HEK293 (cell line): ENCODE measurements around the gene SF1.

Experiments
- CTCF ChIA-PET: fragments of 350-600 bp; formaldehyde crosslinking; extraction: SDS; loops from one replicate; lab custom pipeline; 2021; ENCODE audit warnings: antibody characterized with exemption; lab: Yijun Ruan, JAX
- POLR2A ChIA-PET: fragments of 300-600 bp; formaldehyde crosslinking; extraction: SDS; loops from one replicate; lab custom pipeline; 2020; ENCODE audit warnings: antibody characterized with exemption, inconsistent platforms; lab: Yijun Ruan, JAX
- H3K27ac ChIP-seq: fragments of 200-500 bp; sonication (Bioruptor generic); 2 replicates; pipeline ENCODE4 v1.5.1; 2014; ENCODE audit warnings: low read depth, low read length, control low read depth, inconsistent platforms; ENCODE audit errors: extremely low read depth
- H3K36me3 ChIP-seq, 2 experiments: fragments of 200-500 bp in 1 of 2; sonication (Bioruptor generic) in 1 of 2; 1 replicate in 1 of 2; 2 replicates in 1 of 2; pipeline ENCODE4 v1.5.1; 2014 to 2017; ENCODE audit warnings: inconsistent platforms in 2 of 2, low read length in 2 of 2; ENCODE audit not compliant: control insufficient read depth in 2 of 2, insufficient read depth in 1 of 2
- H3K4me1 ChIP-seq: fragments of 200-500 bp; sonication (Bioruptor generic); 2 replicates; pipeline ENCODE4 v1.5.1; 2014; ENCODE audit warnings: mild to moderate bottlenecking, low read length, inconsistent platforms; ENCODE audit not compliant: control insufficient read depth, insufficient read depth
- H3K4me3 ChIP-seq: 2 replicates; pipeline ENCODE4 v1.5.1; 2011; ENCODE audit warnings: low read depth, mild to moderate bottlenecking, control low read depth, low read length, moderate library complexity
- H3K9me3 ChIP-seq: fragments of 200-500 bp; sonication (Bioruptor generic); 2 replicates; pipeline ENCODE4 v1.5.1; 2014; ENCODE audit warnings: low read depth, low read length, inconsistent platforms; ENCODE audit not compliant: control insufficient read depth, insufficient read depth
- EGR2 ChIP-seq: fragments of 450-650 bp; formaldehyde crosslinking; IDR thresholded peaks from 2 replicates; pipeline ENCODE4 v1.5.1; 2016; ENCODE audit warnings: low read depth, missing biosample characterization, missing genetic modification characterization
- GLIS1 ChIP-seq: fragments of 450-650 bp; formaldehyde crosslinking; IDR thresholded peaks from 2 replicates; pipeline ENCODE4 v1.5.1; 2016; ENCODE audit warnings: missing biosample characterization, missing genetic modification characterization
- GLIS2 ChIP-seq: fragments of 450-650 bp; formaldehyde crosslinking; IDR thresholded peaks from 2 replicates; pipeline ENCODE4 v1.5.1; 2016; ENCODE audit warnings: missing biosample characterization, missing genetic modification characterization
- KLF1 ChIP-seq: fragments of 450-650 bp; formaldehyde crosslinking; IDR thresholded peaks from 2 replicates; pipeline ENCODE4 v1.5.1; 2016; ENCODE audit warnings: missing biosample characterization, missing genetic modification characterization
- SETDB1 ChIP-seq: IDR thresholded peaks from one replicate; pipeline ENCODE4 v1.6.1; 2017; ENCODE audit warnings: mild to moderate bottlenecking, low read length, moderate library complexity, mixed read lengths; ENCODE audit not compliant: insufficient read length
- TCF7L2 ChIP-seq: IDR thresholded peaks from 2 replicates; pipeline ENCODE4 v1.6.1; 2011; ENCODE audit warnings: low read depth, mild to moderate bottlenecking, inconsistent platforms, low read length, moderate library complexity, borderline replicate concordance
- WT1 ChIP-seq: fragments of 450-650 bp; formaldehyde crosslinking; IDR thresholded peaks from 2 replicates; pipeline ENCODE4 v1.5.1; 2016; ENCODE audit warnings: missing biosample characterization, missing genetic modification characterization
- ZBTB21 ChIP-seq: fragments of 450-650 bp; formaldehyde crosslinking; IDR thresholded peaks from 2 replicates; pipeline ENCODE4 v1.5.1; 2017; ENCODE audit warnings: missing biosample characterization, missing genetic modification characterization
- ZBTB8A ChIP-seq: fragments of 450-650 bp; formaldehyde crosslinking; IDR thresholded peaks from 2 replicates; pipeline ENCODE4 v1.5.1; 2016; ENCODE audit warnings: missing biosample characterization, missing genetic modification characterization
- ZNF335 ChIP-seq: fragments of 450-650 bp; formaldehyde crosslinking; conservative IDR thresholded peaks from 2 replicates; pipeline ENCODE4 v1.5.1; 2016; ENCODE audit warnings: missing biosample characterization, missing genetic modification characterization
- ZNF341 ChIP-seq: fragments of 450-650 bp; formaldehyde crosslinking; IDR thresholded peaks from 2 replicates; pipeline ENCODE4; 2016; ENCODE audit warnings: low read depth, missing biosample characterization, missing genetic modification characterization
- ZNF560 ChIP-seq: fragments of 450-650 bp; formaldehyde crosslinking; IDR thresholded peaks from 2 replicates; pipeline ENCODE4 v1.5.1; 2017; ENCODE audit warnings: missing biosample characterization, missing genetic modification characterization, borderline replicate concordance
- ZNF626 ChIP-seq: fragments of 450-650 bp; sonication (Bioruptor Pico); formaldehyde crosslinking; IDR thresholded peaks from 2 replicates; pipeline ENCODE4 v1.5.1; 2018; ENCODE audit warnings: missing biosample characterization, missing genetic modification characterization, inconsistent platforms
- TF ChIP-seq, protein P1 (sequence below): fragments of 450-650 bp; formaldehyde crosslinking; IDR thresholded peaks from 2 replicates; pipeline ENCODE4 v1.5.1; 2016; ENCODE audit warnings: missing biosample characterization, missing genetic modification characterization, borderline replicate concordance
- TF ChIP-seq, protein P2 (sequence below): fragments of 450-650 bp; formaldehyde crosslinking; IDR thresholded peaks from 2 replicates; pipeline ENCODE4 v1.5.1; 2016; ENCODE audit warnings: missing biosample characterization, missing genetic modification characterization
- TF ChIP-seq, protein P3 (sequence below): fragments of 450-650 bp; formaldehyde crosslinking; IDR thresholded peaks from 2 replicates; pipeline ENCODE4; 2016; ENCODE audit warnings: missing biosample characterization, missing genetic modification characterization
- TF ChIP-seq, protein P4 (sequence below): fragments of 450-650 bp; formaldehyde crosslinking; IDR thresholded peaks from 2 replicates; pipeline ENCODE4 v1.5.1; 2017; ENCODE audit warnings: missing biosample characterization, missing genetic modification characterization

Gene SF1

GRCh38 chr11:64801561-64802369, 23.4 kb upstream of the SF1 start:
- H3K4me1 ChIP-seq = peaks cover 4% of the 10 kb centered on the region
- H3K36me3 ChIP-seq = peaks cover 0 to 45% of the 10 kb centered on the region in 2 experiments; a peak in 1 of 3 replicates
- ChIA-PET POLR2A (interaction anchor here (0.9 to 2.3 kb wide), 3 partner anchors 23 to 310 kb away, joined by 3 to 24 read pairs (median 3); partner anchors contain the start of genes SAC3D1, SF1 and TM7SF2), CTCF (interaction anchor here (0.6 to 0.7 kb wide), 2 partner anchors 529 to 1583 kb away, joined by 3 to 4 read pairs; no protein-coding TSS in a partner anchor)
- H3K4me3 ChIP-seq = no peak overlapping the region
- H3K9me3 ChIP-seq = no peaks in the 10 kb centered on the region
- H3K27ac ChIP-seq = no peak overlapping the region
- TF ChIP-seq GLIS1 (tag by site-specific recombination) (peak; percentile 55; the same call in 1 of the 2 replicates), ZNF341 (no peak), ZBTB8A (tag by site-specific recombination) (0 out of 2 replicates have a peak, but pooled peaks have one; percentile 14), SETDB1 (no peak), WT1 (tag by site-specific recombination) (no peak), ZNF626 (tag by site-specific recombination) (no peak), ZNF335 (no peak), GLIS2 (tag by site-specific recombination) (peak; percentile 55), KLF1 (tag by site-specific recombination) (peak; percentile 75), EGR2 (no peak), TCF7L2 (no peak), ZNF560 (tag by site-specific recombination) (no peak), ZBTB21 (tag by site-specific recombination) (no peak)
- TF ChIP-seq, protein P1, sequence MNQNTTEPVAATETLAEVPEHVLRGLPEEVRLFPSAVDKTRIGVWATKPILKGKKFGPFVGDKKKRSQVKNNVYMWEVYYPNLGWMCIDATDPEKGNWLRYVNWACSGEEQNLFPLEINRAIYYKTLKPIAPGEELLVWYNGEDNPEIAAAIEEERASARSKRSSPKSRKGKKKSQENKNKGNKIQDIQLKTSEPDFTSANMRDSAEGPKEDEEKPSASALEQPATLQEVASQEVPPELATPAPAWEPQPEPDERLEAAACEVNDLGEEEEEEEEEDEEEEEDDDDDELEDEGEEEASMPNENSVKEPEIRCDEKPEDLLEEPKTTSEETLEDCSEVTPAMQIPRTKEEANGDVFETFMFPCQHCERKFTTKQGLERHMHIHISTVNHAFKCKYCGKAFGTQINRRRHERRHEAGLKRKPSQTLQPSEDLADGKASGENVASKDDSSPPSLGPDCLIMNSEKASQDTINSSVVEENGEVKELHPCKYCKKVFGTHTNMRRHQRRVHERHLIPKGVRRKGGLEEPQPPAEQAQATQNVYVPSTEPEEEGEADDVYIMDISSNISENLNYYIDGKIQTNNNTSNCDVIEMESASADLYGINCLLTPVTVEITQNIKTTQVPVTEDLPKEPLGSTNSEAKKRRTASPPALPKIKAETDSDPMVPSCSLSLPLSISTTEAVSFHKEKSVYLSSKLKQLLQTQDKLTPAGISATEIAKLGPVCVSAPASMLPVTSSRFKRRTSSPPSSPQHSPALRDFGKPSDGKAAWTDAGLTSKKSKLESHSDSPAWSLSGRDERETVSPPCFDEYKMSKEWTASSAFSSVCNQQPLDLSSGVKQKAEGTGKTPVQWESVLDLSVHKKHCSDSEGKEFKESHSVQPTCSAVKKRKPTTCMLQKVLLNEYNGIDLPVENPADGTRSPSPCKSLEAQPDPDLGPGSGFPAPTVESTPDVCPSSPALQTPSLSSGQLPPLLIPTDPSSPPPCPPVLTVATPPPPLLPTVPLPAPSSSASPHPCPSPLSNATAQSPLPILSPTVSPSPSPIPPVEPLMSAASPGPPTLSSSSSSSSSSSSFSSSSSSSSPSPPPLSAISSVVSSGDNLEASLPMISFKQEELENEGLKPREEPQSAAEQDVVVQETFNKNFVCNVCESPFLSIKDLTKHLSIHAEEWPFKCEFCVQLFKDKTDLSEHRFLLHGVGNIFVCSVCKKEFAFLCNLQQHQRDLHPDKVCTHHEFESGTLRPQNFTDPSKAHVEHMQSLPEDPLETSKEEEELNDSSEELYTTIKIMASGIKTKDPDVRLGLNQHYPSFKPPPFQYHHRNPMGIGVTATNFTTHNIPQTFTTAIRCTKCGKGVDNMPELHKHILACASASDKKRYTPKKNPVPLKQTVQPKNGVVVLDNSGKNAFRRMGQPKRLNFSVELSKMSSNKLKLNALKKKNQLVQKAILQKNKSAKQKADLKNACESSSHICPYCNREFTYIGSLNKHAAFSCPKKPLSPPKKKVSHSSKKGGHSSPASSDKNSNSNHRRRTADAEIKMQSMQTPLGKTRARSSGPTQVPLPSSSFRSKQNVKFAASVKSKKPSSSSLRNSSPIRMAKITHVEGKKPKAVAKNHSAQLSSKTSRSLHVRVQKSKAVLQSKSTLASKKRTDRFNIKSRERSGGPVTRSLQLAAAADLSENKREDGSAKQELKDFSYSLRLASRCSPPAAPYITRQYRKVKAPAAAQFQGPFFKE (tag by site-specific recombination) = no peak
- TF ChIP-seq, protein P2, sequence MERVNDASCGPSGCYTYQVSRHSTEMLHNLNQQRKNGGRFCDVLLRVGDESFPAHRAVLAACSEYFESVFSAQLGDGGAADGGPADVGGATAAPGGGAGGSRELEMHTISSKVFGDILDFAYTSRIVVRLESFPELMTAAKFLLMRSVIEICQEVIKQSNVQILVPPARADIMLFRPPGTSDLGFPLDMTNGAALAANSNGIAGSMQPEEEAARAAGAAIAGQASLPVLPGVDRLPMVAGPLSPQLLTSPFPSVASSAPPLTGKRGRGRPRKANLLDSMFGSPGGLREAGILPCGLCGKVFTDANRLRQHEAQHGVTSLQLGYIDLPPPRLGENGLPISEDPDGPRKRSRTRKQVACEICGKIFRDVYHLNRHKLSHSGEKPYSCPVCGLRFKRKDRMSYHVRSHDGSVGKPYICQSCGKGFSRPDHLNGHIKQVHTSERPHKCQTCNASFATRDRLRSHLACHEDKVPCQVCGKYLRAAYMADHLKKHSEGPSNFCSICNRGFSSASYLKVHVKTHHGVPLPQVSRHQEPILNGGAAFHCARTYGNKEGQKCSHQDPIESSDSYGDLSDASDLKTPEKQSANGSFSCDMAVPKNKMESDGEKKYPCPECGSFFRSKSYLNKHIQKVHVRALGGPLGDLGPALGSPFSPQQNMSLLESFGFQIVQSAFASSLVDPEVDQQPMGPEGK (tag by site-specific recombination) = peak; percentile 40
- TF ChIP-seq, protein P3, sequence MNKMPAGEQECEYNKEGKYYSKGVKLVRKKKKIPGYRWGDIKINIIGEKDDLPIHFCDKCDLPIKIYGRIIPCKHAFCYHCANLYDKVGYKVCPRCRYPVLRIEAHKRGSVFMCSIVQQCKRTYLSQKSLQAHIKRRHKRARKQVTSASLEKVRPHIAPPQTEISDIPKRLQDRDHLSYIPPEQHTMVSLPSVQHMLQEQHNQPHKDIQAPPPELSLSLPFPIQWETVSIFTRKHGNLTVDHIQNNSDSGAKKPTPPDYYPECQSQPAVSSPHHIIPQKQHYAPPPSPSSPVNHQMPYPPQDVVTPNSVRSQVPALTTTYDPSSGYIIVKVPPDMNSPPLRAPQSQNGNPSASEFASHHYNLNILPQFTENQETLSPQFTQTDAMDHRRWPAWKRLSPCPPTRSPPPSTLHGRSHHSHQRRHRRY (tag by site-specific recombination) = no peak
- TF ChIP-seq, protein P4, sequence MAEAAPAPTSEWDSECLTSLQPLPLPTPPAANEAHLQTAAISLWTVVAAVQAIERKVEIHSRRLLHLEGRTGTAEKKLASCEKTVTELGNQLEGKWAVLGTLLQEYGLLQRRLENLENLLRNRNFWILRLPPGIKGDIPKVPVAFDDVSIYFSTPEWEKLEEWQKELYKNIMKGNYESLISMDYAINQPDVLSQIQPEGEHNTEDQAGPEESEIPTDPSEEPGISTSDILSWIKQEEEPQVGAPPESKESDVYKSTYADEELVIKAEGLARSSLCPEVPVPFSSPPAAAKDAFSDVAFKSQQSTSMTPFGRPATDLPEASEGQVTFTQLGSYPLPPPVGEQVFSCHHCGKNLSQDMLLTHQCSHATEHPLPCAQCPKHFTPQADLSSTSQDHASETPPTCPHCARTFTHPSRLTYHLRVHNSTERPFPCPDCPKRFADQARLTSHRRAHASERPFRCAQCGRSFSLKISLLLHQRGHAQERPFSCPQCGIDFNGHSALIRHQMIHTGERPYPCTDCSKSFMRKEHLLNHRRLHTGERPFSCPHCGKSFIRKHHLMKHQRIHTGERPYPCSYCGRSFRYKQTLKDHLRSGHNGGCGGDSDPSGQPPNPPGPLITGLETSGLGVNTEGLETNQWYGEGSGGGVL (tag by site-specific recombination) = peak; percentile 27; the same call in 1 of the 2 replicates
